GM12872 (cell line): ENCODE data around the gene ERMP1.

ENCODE experiments used
- TF ChIP-seq, protein P1 (sequence below): IDR thresholded peaks from 3 replicates; pipeline ENCODE4 v1.5.1; 2011; ENCODE audit warnings: low read depth, mild to moderate bottlenecking, low read length, moderate library complexity; ENCODE audit not compliant: insufficient read depth

Gene ERMP1

GRCh38 chr9:5815461-5815860, 17.5 kb downstream of the ERMP1 start:
- TF ChIP-seq, protein P1, sequence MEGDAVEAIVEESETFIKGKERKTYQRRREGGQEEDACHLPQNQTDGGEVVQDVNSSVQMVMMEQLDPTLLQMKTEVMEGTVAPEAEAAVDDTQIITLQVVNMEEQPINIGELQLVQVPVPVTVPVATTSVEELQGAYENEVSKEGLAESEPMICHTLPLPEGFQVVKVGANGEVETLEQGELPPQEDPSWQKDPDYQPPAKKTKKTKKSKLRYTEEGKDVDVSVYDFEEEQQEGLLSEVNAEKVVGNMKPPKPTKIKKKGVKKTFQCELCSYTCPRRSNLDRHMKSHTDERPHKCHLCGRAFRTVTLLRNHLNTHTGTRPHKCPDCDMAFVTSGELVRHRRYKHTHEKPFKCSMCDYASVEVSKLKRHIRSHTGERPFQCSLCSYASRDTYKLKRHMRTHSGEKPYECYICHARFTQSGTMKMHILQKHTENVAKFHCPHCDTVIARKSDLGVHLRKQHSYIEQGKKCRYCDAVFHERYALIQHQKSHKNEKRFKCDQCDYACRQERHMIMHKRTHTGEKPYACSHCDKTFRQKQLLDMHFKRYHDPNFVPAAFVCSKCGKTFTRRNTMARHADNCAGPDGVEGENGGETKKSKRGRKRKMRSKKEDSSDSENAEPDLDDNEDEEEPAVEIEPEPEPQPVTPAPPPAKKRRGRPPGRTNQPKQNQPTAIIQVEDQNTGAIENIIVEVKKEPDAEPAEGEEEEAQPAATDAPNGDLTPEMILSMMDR = no peak

DNA sequence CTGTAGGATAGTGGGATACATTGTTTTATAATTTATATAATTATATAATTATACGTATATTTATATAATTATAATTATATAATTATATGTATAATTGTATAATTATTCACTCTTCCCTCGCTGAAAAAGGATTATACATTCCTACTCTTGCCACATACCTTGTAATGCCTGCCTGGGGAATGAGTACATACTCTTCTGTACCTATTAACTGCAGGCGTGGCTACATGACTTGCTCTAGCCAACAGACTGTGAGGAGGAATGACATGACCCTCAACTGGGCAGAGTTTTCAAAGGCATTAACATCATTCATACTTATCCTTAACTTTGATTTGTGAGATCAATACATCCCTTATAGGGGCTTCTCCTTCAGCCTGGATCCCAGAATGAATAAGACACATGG, 19.1 kb downstream of the ERMP1 start:
- TF ChIP-seq, protein P1 = no peak

DNA sequence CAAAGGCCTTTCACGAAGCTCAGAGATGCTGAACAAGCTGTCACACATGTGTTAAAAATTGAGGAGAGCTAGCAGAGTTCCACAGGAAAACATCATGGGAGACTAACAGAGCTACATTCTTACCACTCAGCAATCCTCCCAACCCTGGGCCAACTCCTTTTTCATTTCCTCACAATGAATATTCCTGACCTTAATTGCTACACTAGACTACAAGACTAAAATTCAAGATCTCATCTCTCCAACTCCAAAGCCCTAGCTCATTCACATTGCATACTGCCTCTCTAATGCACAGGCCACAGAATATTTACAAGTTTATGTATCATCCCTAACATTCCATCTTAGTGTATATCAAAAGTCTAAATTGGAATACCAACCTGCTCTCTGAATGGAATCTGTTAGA, 21.2 kb downstream of the ERMP1 start:
- TF ChIP-seq, protein P1 = no peak

GRCh38 chr9:5805478-5805877, 27.4 kb downstream of the ERMP1 start:
- TF ChIP-seq, protein P1 = no peak

DNA sequence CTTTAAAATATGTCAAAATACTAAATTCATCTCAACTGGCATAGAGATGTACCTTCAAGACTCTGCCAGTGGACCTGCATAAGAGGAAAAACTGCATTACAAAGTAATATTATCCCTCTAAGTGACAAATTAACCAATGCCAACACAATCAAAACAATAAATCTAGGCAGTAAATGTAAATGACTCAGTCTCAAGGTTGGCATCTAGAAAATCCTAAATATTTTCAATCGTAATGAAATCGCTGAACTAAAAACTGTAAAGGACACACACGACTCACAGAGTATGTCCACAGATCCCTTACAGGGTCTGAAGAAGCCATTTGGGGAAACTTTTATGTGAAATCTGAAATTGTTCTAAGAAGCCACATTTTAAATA, 31.2 kb downstream of the ERMP1 start:
- TF ChIP-seq, protein P1 = no peak

- TF ChIP-seq, protein P1 = no peak
Observed at GRCh38 chr9:5800969-5801738, 31.8 kb downstream of the ERMP1 start.

DNA sequence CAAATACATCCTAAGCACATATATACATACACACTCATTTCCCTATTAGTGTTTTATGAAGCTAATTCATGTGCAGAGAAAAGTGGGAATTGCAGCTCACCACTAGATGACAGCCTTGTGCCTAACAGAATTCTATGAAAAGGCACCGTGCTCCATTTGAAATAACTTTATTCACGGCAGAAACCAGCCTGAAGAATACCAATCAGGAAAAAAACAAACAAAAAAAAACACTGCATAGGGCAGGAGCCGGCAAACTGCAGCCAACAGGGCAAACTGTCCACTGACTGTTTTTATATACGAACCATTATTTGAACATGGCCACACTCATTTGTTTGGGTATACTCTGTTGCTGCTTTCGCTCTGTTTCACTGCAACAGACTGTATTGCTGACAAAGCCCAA, 33.6 kb downstream of the ERMP1 start:
- TF ChIP-seq, protein P1 = peak; percentile 44; the same call in 2 of the 3 replicates

- TF ChIP-seq, protein P1 = no peak
Observed at GRCh38 chr9:5798581-5798980, 34.3 kb downstream of the ERMP1 start.
